ENCODE results near the gene C1orf105.
"Not testable (repeated sequence)": the region's sequence is repeated elsewhere in the genome, so short reads cannot be mapped to it uniquely, and the experiment has no call there.

C1orf105 gene

GRCh38 chr1:172494166-172494565, 73.7 kb downstream of the C1orf105 start:
- DNase-seq = no peak

- DNase-seq = not testable (repeated sequence)
Measured at GRCh38 chr1:172496127-172496526, 75.6 kb downstream of the C1orf105 start.

DNA sequence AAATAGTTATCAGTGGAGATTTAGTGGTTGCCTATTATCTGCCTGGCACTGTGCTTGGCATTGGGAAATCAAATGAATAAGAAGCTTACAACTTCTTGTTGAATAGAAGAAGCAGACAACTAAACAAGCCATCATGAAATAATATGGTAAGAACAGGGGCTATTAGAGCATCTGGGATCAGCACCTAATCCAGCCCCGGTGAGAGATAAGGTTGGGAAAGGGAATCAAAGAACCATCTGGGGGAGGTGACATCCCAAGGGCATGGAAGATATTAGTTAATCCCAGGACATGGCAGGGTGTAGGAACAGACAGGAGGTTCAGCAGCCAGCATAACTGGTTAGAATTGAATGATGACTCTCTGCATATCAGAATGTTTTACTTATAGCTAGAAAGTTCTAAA, 76.2 kb downstream of the C1orf105 start:
- DNase-seq = no peak

- no peak for DNase-seq
Measured at GRCh38 chr1:172497230-172497629, 76.7 kb downstream of the C1orf105 start.

- DNase-seq = no peak
Measured at GRCh38 chr1:172498857-172499256, 78.4 kb downstream of the C1orf105 start.

GRCh38 chr1:172499636-172500141, 79.2 kb downstream of the C1orf105 start:
- no peak for DNase-seq

GRCh38 chr1:172500207-172500606, 79.7 kb downstream of the C1orf105 start:
- no peak for DNase-seq

DNA sequence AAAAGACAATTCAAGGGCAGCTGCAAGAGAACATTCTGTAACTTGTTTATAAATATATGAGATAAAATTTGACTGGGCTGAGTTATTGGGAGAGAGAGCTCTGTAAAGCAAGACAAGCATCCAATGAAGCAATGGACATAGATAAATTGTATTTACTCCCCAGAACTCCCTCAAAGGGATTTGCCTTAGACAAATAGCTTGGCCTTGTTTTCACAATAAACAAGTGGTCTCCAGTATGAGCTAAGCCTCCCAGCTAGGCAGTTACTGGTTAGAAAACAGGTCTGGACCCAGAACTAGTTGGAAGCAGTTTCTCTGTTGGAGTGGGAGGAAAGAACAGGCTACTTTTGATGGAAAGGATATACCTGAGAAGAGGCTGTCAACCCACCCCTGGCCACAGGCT, 87.3 kb downstream of the C1orf105 start:
- DNase-seq = no peak

GRCh38 chr1:172510479-172510878, 90.0 kb downstream of the C1orf105 start:
- DNase-seq = no peak

DNA sequence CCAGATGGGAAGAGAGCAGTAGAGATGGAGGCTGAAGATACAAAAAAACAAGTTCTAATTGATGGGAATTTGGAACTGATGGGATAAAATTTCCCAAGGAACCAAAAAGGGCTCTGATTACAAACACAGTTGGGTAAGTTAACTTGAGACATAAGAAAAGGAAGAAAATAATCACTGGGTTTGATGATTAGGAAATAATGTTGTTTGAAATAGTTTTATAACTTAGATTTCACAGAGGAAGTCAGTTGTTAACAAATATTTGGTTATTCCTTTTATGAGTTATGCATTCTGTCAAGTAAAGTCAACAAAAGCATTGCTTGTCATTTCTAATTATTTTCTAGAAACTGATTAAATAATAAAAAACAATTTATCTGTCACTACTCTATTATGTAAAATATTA, 92.1 kb downstream of the C1orf105 start:
- no peak for DNase-seq

DNA sequence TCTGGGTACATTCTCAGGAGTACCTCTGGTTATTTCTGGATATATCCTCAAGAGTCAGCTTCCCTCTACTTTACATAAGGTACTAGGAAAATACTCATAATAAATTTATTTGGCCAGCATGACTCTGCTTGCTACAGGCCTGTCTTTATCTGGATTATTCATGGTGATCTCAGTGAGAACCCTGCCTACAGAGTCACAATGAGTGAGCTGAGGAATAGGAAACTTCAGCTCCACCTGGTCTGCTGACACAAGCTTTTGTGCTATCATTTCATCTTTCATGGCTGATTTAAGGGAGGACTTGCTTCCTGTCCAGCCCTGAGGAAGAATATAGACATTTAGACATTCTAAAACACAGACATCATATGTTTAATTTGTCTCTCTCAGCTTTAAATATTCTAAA, 93.0 kb downstream of the C1orf105 start:
- DNase-seq = no peak

DNA sequence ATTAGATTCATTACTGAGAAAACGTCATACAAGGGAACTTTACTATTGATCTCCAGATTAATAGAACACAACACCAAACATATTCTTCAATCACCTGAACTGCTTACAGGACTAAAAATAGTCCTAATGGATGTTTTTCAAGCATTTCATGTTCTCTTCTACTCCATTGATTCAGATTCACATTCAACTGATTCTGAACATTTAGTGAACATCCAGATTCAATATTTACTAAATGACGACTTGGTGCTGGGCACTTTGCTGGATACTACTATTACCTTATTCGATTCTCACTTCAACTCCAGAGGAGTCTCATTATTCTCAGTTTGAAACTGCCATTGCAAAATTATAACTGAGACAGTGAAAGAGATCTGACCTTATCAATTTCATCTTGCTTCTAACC, 93.6 kb downstream of the C1orf105 start:
- DNase-seq = no peak

GRCh38 chr1:172515436-172515835, 95.0 kb downstream of the C1orf105 start:
- DNase-seq = no peak

GRCh38 chr1:172515927-172516326, 95.4 kb downstream of the C1orf105 start:
- no peak for DNase-seq

DNA sequence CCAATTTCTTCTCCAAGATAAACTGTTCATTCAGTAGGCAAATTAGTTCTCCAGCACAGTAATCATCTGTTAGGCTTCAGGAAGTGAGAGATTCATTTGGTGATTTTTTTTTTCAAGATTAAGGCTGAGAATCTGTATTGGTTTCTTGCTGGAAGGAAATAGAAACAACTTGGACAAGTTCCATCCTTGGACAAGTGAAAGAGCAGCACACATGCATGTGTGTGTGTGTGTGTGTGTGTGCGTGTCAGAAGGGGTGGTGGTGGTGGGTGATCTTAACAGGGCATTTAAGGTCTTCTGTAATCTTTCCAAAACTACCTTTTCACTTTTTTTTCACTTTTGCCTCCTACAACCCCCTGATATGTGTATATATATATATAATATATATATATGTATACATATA, 96.6 kb downstream of the C1orf105 start:
- no peak for DNase-seq

DNA sequence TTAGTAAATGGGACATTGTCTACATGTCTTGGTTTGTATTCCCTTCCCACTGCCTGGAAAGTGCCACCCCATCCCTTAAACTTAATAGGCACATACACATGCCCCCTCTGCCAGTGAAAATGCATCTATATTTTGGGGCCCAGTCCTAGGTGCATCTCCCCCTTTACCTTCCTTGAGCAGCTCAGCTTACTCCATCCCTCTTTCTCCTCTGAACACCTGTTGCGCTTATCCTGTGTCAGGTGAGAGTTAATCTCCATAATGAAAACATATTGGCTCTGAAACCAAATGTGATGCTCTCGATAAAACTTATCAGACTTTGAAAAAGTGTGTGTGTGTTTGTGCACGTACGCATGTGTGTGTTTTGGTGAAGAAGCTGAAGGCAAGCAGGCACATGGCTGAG, 97.1 kb downstream of the C1orf105 start:
- no peak for DNase-seq

All from CD4-positive, alpha-beta T cell treated with Interferon alpha-2 for 1 hour (primary cell).